NCI-H345 treated with DMSO at 0.1 percent for 48 hours (cell line): ENCODE measurements around the gene SHROOM2.

Source experiments
- DNase-seq: peaks from one replicate; lab custom pipeline; 2025; ENCODE audit not compliant: unreplicated experiment; lab: John Stamatoyannopoulos, UW

Gene SHROOM2

GRCh38 chrX:9938516-9938915 is 152.3 kb downstream of the SHROOM2 start:
- no peak for DNase-seq

DNA sequence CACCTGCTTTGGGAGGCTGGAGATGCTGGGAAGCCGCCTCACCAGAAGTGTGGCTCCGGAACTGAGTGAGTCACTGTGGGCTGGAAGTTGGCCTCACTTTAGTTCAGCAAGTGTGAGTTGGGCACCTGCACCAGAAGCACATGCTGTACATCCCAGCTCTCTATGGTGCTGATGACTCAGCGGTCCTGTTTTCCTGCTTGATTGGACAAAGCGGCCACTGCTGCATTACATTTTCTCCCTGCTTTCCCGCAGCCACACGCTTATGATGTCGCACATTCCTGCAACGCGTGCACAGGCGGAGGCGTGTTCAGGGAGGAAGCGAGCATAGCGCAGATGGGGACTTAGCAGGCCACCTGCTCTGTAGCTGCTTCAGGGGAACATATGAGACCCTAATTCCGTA is 154.2 kb downstream of the SHROOM2 start:
- no peak for DNase-seq

- DNase-seq = no peak
Observed at GRCh38 chrX:9942086-9942485, 155.9 kb downstream of the SHROOM2 start.

DNA sequence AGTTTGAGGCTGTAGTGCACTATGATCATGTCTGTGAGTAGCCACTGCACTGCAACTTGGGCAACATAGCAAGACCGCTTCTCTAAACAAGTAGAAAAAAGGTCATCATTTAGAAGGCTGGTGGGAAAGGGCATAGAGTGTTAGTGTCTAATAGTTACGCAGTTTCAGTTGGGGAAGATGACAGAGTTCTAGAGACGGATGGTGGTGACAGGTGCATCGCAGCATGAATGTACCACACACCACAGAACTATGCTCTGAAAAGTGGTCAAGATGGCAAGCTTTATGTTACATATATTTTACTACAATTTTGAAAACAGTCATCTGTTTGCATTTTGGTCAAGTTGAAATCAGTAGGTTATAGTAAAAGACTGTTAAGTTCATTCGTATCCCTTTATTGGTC is 157.2 kb downstream of the SHROOM2 start:
- DNase-seq = no peak

DNA sequence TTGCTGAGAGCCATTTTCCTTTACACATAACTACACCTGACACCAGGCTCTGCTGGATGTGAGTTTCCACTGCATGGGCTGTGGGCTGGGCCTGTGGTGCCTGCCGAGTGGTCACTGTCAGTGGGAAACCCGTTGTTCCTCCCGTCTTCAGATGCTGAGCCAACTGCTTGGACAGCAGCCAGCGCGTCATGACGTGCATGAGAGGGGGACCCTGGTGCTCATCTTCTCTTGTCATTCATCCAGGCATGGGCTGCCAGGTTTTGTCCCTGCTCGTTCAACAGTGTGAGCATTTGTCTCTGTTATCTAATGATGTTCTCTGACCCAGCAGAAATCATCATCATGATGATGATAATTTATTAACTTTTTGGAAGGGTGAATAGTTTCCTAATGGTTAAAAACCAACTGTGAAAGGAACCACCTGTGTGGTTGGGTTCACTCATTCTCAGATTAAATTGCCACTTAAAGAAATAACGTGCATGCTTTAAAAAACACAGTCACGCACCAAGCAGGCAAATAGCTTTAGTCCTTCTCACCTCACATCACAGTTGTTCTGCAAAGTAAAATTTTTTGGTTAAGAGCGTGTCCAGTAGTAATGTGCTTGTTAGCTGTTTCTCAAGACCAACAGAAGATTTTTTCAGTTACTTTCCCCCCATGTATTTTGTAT is 161.0 kb downstream of the SHROOM2 start:
- peak; percentile 37 for DNase-seq

DNA sequence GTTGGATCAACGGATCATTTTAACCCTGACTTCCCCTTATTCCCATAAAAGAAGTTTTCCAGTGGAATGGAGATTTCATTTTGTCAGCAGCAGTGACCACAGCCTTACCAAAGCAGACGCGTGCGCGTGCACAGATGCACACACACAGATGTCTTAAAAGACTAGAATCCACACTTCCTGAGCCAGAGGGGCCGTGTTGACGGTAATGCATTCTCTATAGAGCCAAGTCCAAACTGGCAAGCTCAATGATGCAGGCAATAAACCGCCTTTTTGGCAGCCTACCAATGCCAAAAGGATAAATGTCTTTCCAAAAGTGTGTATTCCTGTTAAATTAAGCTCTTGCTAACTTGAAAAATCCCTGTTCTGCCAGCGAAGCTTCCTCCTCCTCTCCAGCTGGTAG is 162.2 kb downstream of the SHROOM2 start:
- no peak for DNase-seq

DNA sequence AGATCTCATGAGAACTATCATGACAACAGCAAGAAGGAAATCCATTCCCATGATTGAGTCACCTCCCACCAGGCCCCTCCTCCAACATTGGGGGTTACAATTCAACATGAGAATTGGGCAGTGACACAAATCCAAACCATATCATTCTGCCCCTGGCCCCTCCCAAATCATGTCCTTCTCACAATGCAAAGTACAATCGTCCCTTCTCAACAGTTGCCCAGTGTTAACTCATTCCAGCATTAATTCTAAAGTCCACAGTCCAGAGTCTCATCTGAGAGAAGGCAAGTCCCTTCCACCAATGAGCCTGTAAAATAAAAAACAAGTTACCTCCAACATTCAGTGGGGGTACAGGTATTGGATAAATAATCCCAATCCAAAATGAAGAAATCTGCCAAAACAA is 166.1 kb downstream of the SHROOM2 start:
- no peak for DNase-seq

DNA sequence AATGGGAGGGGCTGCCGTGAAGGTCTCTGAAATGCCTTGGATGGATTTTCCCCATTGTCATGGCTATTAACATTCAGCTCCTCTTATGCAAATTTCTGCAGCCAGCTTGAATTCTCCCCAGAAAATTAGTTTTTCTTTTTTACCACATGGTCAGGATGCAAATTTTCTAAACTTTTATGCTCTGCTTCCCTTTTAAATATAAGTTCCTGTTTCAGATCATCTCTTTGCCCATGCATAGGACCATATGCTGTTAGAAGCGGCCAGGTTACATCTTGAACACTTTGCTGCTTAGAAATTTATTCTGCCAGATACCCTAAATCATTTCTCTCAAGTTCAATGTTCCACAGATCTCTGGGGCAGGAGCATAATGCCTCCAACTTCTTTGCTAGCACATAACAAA is 167.2 kb downstream of the SHROOM2 start:
- DNase-seq = no peak

DNA sequence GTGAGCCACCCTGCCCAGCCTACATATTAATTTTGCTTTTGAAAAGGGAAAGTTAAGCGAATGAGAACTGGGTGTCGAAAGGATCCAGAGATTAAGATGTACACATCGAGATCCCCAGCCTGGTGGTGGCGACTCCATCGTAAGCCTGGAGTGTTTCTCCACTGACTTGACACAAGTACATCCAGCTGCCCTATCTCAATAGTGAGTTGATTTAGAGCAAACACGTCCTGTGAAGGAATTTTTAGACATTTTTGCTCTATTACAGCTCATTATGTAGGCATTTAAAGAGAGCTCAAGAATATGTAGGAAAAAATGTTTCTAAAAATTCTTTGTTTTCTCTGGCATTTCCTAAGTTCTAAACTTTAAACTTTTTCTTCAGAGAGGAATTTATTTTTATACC is 169.3 kb downstream of the SHROOM2 start:
- DNase-seq = no peak

GRCh38 chrX:9957743-9958142 is 171.5 kb downstream of the SHROOM2 start:
- DNase-seq = no peak

- DNase-seq = no peak
Observed at GRCh38 chrX:9958183-9958582, 172.0 kb downstream of the SHROOM2 start.

GRCh38 chrX:9961750-9962149 is 175.5 kb downstream of the SHROOM2 start:
- DNase-seq = no peak

GRCh38 chrX:9966775-9967408 is 180.7 kb downstream of the SHROOM2 start, which contains the start of gene CLDN34:
CLDN34 (plus strand) TSS chrX:9967358; CDS start chrX:9967358, 0 bp downstream.
- DNase-seq = no peak

DNA sequence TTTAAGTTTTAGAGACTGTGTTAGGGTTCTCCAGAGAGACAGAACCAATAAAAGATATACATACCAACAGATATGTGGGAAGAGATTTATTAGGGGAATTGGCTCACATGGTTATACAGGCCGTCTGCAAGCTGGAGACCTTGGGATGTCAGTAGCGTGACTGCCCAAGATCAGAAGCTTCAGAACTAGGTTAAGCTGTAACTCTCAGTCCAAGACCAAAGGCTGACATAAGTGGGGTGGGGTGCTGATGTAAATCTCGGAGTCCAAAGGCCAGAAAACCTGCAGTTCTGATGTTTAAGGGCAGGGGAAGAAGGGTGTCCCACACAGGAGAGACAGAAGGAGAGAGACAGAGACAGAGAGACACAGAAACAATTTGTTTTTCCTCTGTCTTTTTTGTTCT is 191.4 kb downstream of the SHROOM2 start:
- no peak for DNase-seq

GRCh38 chrX:9980401-9980800 is 194.2 kb downstream of the SHROOM2 start:
- DNase-seq = no peak

DNA sequence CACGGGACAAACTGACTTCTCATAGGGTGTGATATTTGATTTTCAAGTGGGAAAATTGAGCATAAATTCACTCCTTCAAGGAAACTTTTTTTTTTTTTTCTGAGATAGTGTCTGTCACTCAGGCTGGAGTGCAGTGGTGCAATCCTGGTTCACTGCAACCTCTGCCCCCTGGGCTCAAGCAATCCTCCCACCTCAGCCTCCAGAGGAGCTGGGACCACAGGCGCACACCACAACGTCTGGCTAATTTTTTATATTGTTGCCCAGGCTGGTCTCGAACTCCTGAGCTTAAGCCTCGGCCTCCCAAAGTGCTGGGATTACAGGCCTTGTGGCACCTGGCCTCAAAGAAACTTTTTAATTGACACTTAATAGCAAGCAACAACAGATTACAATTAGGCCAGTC is 194.7 kb downstream of the SHROOM2 start:
- no peak for DNase-seq

GRCh38 chrX:9983441-9983840 is 197.2 kb downstream of the SHROOM2 start:
- DNase-seq = no peak

GRCh38 chrX:9983846-9984245 is 197.6 kb downstream of the SHROOM2 start:
- no peak for DNase-seq

GRCh38 chrX:9988762-9989161 is 202.5 kb downstream of the SHROOM2 start:
- DNase-seq = no peak

- no peak for DNase-seq
Observed at GRCh38 chrX:9992061-9992460, 205.8 kb downstream of the SHROOM2 start.

DNA sequence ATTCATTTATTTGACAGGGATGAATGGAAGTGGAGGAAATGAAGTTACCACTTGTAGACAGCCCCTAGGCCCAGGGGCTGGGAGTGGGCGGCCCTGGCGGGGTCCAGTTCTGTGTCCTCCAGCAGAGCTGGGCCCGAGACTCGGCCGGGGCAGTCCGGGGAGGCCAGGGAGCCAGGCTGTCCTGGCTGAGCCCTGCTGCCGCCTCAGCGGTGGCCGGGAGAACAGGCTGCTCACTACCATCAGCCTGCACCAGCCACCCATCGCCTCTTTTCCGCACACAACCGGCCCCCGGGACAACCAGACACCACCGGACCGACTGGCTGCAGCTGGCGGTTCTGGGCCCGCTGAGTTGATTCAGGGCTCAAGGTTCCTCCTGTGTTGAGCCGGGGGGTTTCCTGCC is 206.5 kb downstream of the SHROOM2 start:
- DNase-seq = no peak

GRCh38 chrX:9995855-9996339 is 209.7 kb downstream of the SHROOM2 start:
- DNase-seq = peak; percentile 36

- no peak for DNase-seq
Observed at GRCh38 chrX:9997041-9997440, 210.8 kb downstream of the SHROOM2 start.
